ENCODE data around the gene NDST1.

The NDST1 gene

GRCh38 chr5:150557509-150557872, 49.6 kb downstream of the NDST1 start:
- H3K27ac ChIP-seq (ENCODE audit: low read depth, low read length), result no peak overlapping the region

GRCh38 chr5:150558088-150558621, 50.2 kb downstream of the NDST1 start:
- H3K27ac ChIP-seq (ENCODE audit: low read depth, low read length), result no peak overlapping the region
- H3F3A ChIP-seq (ENCODE audit: control insufficient read depth, insufficient read depth), result no peaks in the 10 kb centered on the region
- no peaks in the 10 kb centered on the region for H3K27me3 ChIP-seq (ENCODE audit: control insufficient read depth, low read length)
- H3K79me2 ChIP-seq (ENCODE audit: control insufficient read depth, low read length), result no peaks in the 10 kb centered on the region
- no peak overlapping the region for H3K4me3 ChIP-seq (ENCODE audit: low read length)
- H4K20me1 ChIP-seq (ENCODE audit: control insufficient read depth, insufficient read depth, low read depth, low read length), result no peaks in the 10 kb centered on the region
- H3K4me1 ChIP-seq (ENCODE audit: control insufficient read depth, low read length), result peaks cover 13% of the 10 kb centered on the region
- TF ChIP-seq CTCF (IDR thresholded peaks at IDR 0.05; ENCODE audit: low read depth, low read length, poor library complexity, severe bottlenecking) (no peak), EZH2phosphoT487 (IDR thresholded peaks at IDR 0.05; ENCODE audit: borderline replicate concordance, low read length) (no peak)
- no peak overlapping the region for H3K4me2 ChIP-seq (ENCODE audit: low read length)
- H3K9me2 ChIP-seq (replicated peaks; ENCODE audit: control insufficient read depth, low read length), result no peaks in the 10 kb centered on the region
- no peaks in the 10 kb centered on the region for H3K9me3 ChIP-seq (ENCODE audit: control insufficient read depth, insufficient read depth, low read length)
- H3K36me3 ChIP-seq (ENCODE audit: control insufficient read depth, low read length), result no peaks in the 10 kb centered on the region; the same call in 1 of the 2 replicates

More at GRCh38 chr5:150557509-150557872, 49.6 kb downstream of the NDST1 start:
- peaks cover 13% of the 10 kb centered on the region for H3K4me1 ChIP-seq (ENCODE audit: control insufficient read depth, low read length)
- no peaks in the 10 kb centered on the region for H3K27me3 ChIP-seq (ENCODE audit: control insufficient read depth, low read length)
- TF ChIP-seq EZH2phosphoT487 (IDR thresholded peaks at IDR 0.05; ENCODE audit: borderline replicate concordance, low read length) (no peak), CTCF (IDR thresholded peaks at IDR 0.05; ENCODE audit: low read depth, low read length, poor library complexity, severe bottlenecking) (no peak)
- no peaks in the 10 kb centered on the region; the same call in 1 of the 2 replicates for H3K36me3 ChIP-seq (ENCODE audit: control insufficient read depth, low read length)
- H3K9me3 ChIP-seq (ENCODE audit: control insufficient read depth, insufficient read depth, low read length), result no peaks in the 10 kb centered on the region
- no peaks in the 10 kb centered on the region for H3K9me2 ChIP-seq (replicated peaks; ENCODE audit: control insufficient read depth, low read length)
- no peaks in the 10 kb centered on the region for H3F3A ChIP-seq (ENCODE audit: control insufficient read depth, insufficient read depth)
- no peak overlapping the region for H3K4me3 ChIP-seq (ENCODE audit: low read length)
- H3K79me2 ChIP-seq (ENCODE audit: control insufficient read depth, low read length), result no peaks in the 10 kb centered on the region
- peak overlapping the region; percentile 10; the same call in 1 of the 2 replicates for H3K4me2 ChIP-seq (ENCODE audit: low read length)
- H4K20me1 ChIP-seq (ENCODE audit: control insufficient read depth, insufficient read depth, low read depth, low read length), result no peaks in the 10 kb centered on the region

GRCh38 chr5:150559088-150559487, 51.2 kb downstream of the NDST1 start:
- no peaks in the 10 kb centered on the region for H3F3A ChIP-seq (ENCODE audit: control insufficient read depth, insufficient read depth)
- no peaks in the 10 kb centered on the region for H3K9me2 ChIP-seq (replicated peaks; ENCODE audit: control insufficient read depth, low read length)
- no peak overlapping the region for H3K4me3 ChIP-seq (ENCODE audit: low read length)
- no peaks in the 10 kb centered on the region for H3K9me3 ChIP-seq (ENCODE audit: control insufficient read depth, insufficient read depth, low read length)
- TF ChIP-seq CTCF (IDR thresholded peaks at IDR 0.05; ENCODE audit: low read depth, low read length, poor library complexity, severe bottlenecking) (no peak), EZH2phosphoT487 (IDR thresholded peaks at IDR 0.05; ENCODE audit: borderline replicate concordance, low read length) (no peak)
- no peaks in the 10 kb centered on the region for H3K79me2 ChIP-seq (ENCODE audit: control insufficient read depth, low read length)
- no peak overlapping the region for H3K4me2 ChIP-seq (ENCODE audit: low read length)
- no peaks in the 10 kb centered on the region for H3K27me3 ChIP-seq (ENCODE audit: control insufficient read depth, low read length)
- peaks cover 13% of the 10 kb centered on the region for H3K4me1 ChIP-seq (ENCODE audit: control insufficient read depth, low read length)
- H3K36me3 ChIP-seq (ENCODE audit: control insufficient read depth, low read length), result no peaks in the 10 kb centered on the region
- no peaks in the 10 kb centered on the region for H4K20me1 ChIP-seq (ENCODE audit: control insufficient read depth, insufficient read depth, low read depth, low read length)
- no peak overlapping the region for H3K27ac ChIP-seq (ENCODE audit: low read depth, low read length)
